GM06990 (cell line): ENCODE measurements around the gene PLK5.

Experiments used
- DNase-seq: peaks from one replicate; pipeline ENCODE4 v3.0.0-alpha.2; 2011; ENCODE audit not compliant: insufficient read length; ENCODE audit errors: extremely low read depth
- H3K27me3 ChIP-seq: replicated peaks from 2 replicates; pipeline ENCODE4 v1.6.0; 2011; ENCODE audit warnings: low read length; ENCODE audit not compliant: control insufficient read depth, insufficient read depth
- H3K36me3 ChIP-seq: 2 replicates; pipeline ENCODE4 v1.5.1; 2011; ENCODE audit warnings: low read length; ENCODE audit not compliant: control insufficient read depth, insufficient read depth
- H3K4me3 ChIP-seq: replicated peaks from 2 replicates; pipeline ENCODE4 v1.5.1; 2011; ENCODE audit warnings: low read depth, mild to moderate bottlenecking, control low read depth, low read length
- TF ChIP-seq, protein P1 (sequence below): IDR thresholded peaks from 2 replicates; pipeline ENCODE4 v1.5.1; 2011; ENCODE audit warnings: low read length, control low read depth, mild to moderate bottlenecking, inconsistent platforms; ENCODE audit not compliant: insufficient read depth, poor library complexity, severe bottlenecking

PLK5 gene

DNA sequence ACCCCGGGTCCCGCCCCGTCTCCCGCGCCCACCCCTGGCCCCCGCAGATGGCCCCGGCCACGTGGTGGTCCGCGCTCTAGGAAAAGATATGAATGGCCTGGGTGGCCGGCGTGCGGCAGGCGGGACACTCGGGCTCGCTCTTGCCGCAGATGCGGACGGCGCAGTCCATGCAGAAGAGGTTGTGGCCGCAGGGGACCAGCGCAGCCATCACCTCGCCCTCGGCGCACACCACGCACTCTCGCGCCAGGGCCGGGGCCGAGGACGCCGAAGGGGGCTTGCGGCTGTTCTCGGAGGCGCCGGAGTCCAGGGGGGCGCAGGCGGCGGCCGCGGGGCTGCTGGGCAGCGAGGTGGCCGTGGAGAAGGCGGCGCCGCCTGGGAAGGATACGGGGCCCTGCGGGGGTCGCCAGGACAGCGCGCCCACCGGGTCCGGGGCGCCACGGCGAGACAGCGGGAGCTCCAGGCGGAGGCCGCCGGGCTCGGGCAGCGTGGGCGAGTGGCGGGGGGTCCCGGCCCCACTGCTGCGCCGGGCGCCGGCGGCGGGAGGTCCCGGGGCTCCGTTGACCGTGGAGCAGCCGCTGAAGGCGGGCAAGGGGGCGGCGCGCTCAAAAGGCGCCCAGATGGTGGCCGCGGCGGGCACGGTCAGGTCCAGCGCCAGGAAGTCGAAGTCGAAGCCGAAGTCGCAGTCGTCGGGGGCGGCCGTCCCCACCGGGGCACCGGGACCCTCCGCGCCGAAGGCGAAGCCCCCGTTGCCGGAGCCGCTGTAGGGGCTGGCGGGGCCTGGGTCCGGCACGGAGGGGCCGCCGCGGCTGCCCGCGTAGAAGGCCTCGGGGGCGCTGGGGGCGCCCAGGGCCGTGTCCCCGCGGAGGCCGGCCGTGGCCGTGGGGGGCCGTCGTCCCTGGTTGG lies 31.9 kb downstream of the PLK5 start:
- Histone ChIP-seq H3K36me3 (no peaks in the 10 kb centered on the region), H3K27me3 (no peaks in the 10 kb centered on the region), H3K4me3 (no peak overlapping the region)
- no peak for DNase-seq
- TF ChIP-seq, protein P1, sequence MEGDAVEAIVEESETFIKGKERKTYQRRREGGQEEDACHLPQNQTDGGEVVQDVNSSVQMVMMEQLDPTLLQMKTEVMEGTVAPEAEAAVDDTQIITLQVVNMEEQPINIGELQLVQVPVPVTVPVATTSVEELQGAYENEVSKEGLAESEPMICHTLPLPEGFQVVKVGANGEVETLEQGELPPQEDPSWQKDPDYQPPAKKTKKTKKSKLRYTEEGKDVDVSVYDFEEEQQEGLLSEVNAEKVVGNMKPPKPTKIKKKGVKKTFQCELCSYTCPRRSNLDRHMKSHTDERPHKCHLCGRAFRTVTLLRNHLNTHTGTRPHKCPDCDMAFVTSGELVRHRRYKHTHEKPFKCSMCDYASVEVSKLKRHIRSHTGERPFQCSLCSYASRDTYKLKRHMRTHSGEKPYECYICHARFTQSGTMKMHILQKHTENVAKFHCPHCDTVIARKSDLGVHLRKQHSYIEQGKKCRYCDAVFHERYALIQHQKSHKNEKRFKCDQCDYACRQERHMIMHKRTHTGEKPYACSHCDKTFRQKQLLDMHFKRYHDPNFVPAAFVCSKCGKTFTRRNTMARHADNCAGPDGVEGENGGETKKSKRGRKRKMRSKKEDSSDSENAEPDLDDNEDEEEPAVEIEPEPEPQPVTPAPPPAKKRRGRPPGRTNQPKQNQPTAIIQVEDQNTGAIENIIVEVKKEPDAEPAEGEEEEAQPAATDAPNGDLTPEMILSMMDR: no peak

DNA sequence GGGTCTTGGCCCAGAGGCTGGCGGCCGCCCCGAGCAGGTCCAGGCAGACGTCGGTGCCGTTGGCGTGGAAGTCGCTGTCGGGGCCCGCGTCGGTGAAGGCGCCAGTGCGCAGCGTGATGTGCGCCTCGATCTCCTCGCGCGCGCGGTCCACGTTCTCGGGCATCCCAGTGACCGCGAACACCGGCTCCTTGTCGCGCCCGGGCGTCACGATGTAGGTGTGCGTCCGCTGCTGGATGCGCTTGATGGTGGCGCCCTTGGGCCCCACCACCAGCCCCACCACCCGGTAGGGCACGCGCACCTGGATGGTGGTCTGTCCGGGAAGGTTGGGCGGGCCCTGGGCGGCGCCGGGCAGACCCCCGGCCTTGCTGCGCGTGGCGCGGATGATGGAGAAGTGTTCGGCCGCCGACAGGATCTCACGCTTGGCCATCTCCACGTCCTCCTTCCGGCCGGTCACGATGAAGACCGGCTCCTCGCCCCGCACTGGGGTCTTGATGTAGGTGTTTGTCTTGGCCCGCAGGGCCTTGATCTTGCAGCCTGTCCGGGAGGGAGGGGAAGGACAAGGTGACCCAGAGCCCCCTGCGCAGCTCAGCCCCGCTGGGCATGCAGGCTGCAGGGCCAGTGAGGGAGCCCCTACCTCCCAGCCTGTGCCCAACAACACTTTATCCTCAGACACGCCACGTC lies 32.7 kb downstream of the PLK5 start:
- DNase-seq: no peak
- TF ChIP-seq, protein P1: no peak
- H3K27me3 ChIP-seq: no peaks in the 10 kb centered on the region
- H3K36me3 ChIP-seq: no peaks in the 10 kb centered on the region
- H3K4me3 ChIP-seq: no peak overlapping the region

- DNase-seq: no peak
- Histone ChIP-seq H3K36me3 (no peaks in the 10 kb centered on the region), H3K27me3 (no peaks in the 10 kb centered on the region), H3K4me3 (no peak overlapping the region)
- TF ChIP-seq, protein P1: no peak
Measured at GRCh38 chr19:1558552-1558951, 34.7 kb downstream of the PLK5 start.

DNA sequence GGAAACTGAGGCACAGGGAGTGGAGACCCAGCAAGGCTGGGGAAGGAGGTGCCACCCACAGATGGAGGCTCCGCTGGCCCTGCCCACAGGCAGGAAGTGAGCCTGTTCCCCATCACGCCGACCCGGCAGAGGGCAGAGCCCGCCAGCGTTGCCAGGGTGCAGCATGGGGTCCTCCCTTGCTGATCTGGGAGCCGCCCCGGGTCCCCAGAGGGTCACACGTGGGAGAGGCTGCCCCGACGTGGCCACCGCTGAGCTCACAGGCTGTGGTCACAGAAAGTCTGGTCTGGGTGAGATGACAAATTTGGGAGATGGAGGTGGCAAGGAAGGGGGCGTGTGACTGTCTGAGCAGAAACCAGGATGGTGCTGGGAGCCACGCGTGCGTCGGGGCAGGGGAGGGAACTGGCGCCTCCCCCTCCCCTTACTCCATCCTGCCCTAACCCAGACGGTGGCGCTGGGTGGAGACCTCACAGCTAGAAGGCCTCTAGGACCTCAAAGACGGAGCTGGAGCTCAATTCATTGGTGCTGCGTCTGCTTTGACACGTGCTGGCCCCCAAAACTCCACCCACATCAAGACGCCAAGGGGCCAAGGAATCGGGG lies 36.5 kb downstream of the PLK5 start:
- Histone ChIP-seq H3K27me3 (no peaks in the 10 kb centered on the region), H3K4me3 (no peak overlapping the region), H3K36me3 (no peaks in the 10 kb centered on the region)
- TF ChIP-seq, protein P1: no peak
- no peak for DNase-seq

- no peak overlapping the region for H3K4me3 ChIP-seq
- TF ChIP-seq, protein P1: no peak
- no peaks in the 10 kb centered on the region for H3K27me3 ChIP-seq
- no peak for DNase-seq
- H3K36me3 ChIP-seq: no peaks in the 10 kb centered on the region
Measured at GRCh38 chr19:1561236-1561842, 37.5 kb downstream of the PLK5 start.
